ENCODE results near the gene SIPA1.
A peak's percentile ranks its signal among the peaks of the same experiment; 100 is the strongest.

SIPA1 gene

GRCh38 chr11:65609229-65609628 lies 28.7 kb upstream of the SIPA1 start:
- DNase-seq (ENCODE audit: low read depth in 2 of 3, low spot score in 1 of 3): no peak

GRCh38 chr11:65609665-65610064 lies 28.2 kb upstream of the SIPA1 start:
- no peak for DNase-seq (ENCODE audit: low read depth in 2 of 3, low spot score in 1 of 3)

DNA sequence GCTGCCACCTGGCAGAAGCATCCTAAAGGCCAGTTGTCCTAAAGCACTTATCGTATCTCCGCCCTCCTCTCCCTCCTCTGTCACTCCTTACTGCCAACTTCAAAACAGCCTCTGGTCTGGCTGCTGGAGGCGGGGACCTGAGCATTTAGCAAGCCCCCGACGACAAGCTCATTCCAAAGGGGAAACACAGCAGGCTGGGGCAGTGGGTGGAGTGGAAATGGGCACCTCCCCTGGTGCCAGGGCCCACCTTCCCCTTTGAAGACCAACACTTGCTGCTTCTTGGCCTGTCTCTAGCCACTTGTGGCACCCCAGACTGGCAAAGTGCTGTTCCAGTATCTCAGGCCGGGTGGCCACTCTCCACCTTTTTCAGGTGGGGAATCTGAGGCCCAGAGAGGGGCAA lies 27.5 kb upstream of the SIPA1 start:
- no peak for DNase-seq (ENCODE audit: low read depth in 2 of 3, low spot score in 1 of 3)

- DNase-seq (ENCODE audit: low read depth in 2 of 3, low spot score in 1 of 3): no peak
Measured at GRCh38 chr11:65611028-65611757, 26.7 kb upstream of the SIPA1 start.

DNA sequence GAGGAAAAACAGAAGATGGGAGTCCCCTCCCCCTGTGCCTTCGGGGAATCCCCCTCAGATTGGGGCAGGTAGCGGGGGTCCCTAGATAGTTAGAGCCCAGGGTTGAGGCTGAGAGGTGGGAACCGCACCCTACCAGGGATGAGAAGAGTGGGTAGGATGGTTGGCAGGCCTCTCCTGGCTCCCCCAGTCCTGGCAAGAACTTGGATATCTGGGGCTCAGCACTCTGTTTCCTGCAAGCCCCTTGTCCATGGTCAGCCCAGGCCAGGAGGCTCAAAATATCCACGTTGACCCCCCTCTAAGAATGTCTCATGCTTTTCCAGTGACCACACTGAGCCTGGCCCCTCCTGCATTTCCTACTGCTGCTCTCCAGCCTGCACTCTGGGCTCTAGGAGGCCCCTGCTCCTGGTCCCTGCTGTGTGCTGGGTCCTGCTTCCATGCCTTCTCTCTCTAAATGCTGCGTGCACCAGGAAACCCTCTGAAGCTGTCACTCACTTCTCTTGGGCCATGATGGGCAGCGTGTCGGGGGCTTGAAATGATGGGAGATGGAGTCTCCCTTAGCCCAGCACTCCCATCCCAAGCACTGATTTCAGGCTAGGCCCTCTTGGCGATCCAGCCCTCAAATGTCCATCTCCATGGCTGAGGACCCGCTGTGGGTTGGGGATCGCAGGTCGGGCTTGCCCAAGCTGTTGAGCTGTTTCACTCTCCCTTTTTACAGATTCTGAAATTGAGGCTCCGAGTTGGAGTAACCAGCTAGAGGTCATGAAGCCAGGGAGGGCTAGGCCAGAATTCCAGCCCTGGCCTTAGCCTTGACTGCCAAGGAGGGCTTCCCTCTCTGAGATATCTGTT lies 25.9 kb upstream of the SIPA1 start:
- DNase-seq (ENCODE audit: low read depth in 2 of 3, low spot score in 1 of 3): no peak

DNA sequence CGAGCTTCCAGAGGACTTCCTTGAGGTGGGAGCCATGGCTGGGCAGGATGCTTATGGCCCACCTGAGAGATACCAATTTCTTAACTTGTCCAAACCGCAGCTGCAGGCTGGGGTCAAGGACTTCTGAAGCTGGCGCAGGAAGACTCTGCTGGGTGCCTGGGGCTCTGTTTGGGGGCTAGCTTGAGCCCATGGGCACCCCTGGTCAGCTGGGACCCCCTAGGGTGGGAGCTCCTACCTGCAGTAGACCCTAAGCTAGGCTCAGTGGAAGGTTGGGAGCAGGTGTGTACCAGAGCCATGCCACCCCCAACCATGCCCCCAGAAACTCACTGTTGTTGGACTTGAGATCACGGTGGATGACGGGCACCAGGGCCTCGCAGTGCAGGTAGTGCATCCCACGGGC lies 25.2 kb upstream of the SIPA1 start:
- no peak for DNase-seq (ENCODE audit: low read depth in 2 of 3, low spot score in 1 of 3)

- DNase-seq (ENCODE audit: low read depth in 2 of 3, low spot score in 1 of 3): no peak
Measured at GRCh38 chr11:65613091-65613928, 24.6 kb upstream of the SIPA1 start.

GRCh38 chr11:65615229-65615949 lies 22.5 kb upstream of the SIPA1 start, which contains the start of gene PCNX3:
Gene PCNX3, plus strand, starts transcription at chr11:65615776. Its CDS starts 536 bp downstream, at chr11:65616312.
- DNase-seq (ENCODE audit: low read depth in 2 of 3, low spot score in 1 of 3): peak; percentile 100

DNA sequence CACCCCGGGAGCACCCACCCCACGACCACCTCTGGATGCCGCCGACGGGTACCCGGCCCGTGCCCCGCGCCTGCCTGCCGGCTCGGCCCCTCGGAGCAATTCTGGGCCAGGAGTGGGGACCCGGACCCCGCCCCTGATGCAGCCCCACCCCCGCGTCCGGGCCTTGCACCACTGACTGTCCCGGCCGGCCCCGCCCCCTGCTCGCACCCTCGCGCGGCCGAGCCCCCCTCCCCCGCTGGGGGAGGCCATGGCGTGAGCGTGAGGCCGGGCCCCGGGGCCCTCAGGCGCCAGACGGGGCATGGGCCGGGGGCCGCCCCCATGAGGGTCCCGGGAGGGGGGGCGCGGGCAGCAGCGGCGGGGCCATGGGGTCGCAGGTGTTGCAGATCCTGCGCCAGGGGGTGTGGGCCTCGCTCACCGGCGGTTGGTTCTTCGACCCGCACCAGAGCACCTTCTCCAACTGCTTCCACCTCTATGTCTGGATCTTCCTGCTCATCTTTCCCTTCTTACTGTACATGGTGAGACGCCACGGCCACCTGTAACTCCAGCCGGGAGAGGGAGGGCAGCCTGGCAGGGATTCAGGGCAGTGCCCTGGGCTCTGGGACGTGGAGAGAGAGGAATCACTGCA lies 21.8 kb upstream of the SIPA1 start:
- peak in 1 of 3 donors; percentile 39 for DNase-seq (ENCODE audit: low read depth in 2 of 3, low spot score in 1 of 3)

DNA sequence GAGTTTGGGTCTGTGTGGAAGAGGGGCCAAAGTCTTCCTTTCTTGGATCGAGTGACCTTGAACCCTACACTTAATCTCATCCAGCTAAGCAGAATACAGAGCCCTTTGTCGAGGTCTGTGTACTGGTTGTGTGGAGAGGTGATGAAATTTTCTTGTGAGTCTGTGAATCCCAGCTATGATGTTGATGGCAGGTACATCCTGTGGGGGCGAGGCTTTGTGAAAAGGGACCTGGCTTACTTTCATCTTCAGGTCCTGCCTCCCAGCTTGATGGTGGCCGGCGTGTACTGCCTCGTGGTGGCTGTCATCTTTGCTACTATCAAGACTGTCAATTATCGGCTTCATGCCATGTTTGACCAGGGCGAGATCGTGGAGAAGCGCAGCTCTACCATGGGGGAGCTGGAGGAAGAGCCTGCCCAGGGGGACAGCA lies 21.3 kb upstream of the SIPA1 start:
- no peak for DNase-seq (ENCODE audit: low read depth in 2 of 3, low spot score in 1 of 3)

GRCh38 chr11:65617136-65617850 lies 20.6 kb upstream of the SIPA1 start:
- no peak for DNase-seq (ENCODE audit: low read depth in 2 of 3, low spot score in 1 of 3)

DNA sequence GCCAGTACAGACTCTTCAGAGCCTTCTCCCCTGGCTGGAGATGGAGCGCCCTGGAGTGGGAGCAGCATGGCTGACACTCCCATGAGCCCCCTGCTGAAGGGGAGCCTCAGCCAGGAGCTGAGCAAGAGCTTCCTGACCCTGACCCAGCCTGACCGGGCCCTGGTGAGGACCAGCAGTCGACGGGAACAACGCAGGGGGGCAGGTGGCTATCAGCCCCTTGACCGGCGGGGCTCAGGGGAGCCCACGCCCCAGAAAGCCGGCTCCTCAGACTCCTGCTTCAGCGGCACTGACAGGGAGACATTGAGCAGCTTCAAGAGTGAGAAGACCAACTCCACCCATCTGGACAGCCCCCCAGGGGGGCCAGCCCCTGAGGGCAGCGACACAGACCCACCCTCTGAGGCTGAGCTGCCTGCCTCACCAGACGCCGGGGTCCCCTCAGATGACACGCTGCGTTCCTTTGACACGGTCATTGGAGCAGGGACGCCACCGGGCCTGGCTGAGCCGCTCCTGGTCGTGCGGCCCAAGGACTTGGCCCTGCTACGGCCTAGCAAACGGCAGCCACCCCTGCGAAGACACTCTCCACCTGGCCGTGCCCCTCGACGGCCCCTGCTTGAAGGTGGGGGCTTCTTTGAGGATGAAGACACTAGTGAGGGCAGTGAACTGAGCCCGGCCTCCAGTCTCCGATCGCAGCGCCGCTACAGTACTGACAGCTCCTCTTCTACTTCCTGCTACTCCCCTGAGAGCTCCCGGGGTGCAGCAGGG lies 19.7 kb upstream of the SIPA1 start:
- no peak for DNase-seq (ENCODE audit: low read depth in 2 of 3, low spot score in 1 of 3)

DNA sequence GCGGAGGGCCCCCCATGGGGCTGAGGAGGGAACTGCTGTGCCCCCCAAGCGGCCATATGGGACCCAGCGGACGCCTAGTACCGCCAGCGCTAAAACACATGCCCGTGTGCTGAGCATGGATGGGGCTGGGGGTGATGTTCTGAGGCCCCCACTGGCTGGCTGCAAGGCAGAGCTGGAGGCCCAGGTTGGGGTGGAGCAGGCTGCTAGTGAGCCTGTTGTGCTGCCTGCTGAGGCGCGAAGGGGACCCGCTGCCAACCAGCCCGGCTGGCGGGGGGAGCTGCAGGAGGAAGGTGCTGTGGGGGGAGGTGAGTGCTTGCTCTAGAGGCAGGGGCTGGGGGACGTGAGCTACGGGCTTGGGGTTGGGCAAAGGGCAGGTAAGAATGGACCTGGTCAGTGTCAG lies 19.1 kb upstream of the SIPA1 start:
- DNase-seq (ENCODE audit: low read depth in 2 of 3, low spot score in 1 of 3): no peak

GRCh38 chr11:65619281-65619928 lies 18.5 kb upstream of the SIPA1 start:
- DNase-seq (ENCODE audit: low read depth in 2 of 3, low spot score in 1 of 3): no peak

DNA sequence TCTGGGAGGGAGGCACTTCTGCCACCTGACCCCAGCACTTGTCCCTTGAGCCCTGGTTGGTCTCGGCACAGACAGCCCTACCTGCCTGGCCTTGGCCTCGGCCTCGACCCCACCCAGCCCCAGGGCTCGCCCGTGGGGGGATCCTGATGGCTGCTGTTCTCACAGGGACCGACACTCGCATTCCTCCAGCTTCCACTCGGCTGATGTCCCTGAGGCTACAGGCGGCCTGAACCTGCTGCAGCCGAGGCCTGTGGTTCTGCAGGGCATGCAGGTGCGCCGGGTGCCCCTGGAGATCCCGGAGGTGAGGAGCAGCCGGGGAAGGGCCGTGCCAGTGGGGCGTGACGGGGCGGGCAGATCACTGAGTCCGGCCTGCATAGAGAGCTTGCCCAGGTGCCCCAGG lies 17.2 kb upstream of the SIPA1 start:
- no peak for DNase-seq (ENCODE audit: low read depth in 2 of 3, low spot score in 1 of 3)

DNA sequence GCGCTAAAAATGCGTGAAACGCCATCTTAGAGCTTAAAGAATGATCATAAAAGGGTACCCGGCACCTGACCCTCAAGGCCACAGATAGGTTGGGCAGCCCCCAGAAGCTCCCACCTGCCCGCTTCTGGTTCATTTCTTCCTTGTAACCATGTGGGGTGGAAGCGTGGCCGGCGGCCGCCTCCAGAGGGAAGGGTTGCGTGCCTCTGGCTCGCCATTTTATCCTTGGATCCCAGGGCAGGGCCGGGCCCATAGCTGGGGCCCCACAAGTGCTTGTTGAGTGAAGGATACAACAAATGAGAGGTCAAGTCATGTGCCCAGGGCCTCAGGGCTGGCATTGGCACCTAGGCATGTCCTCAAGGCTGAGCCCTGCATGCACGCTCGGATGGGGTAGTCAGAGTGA lies 16.4 kb upstream of the SIPA1 start:
- DNase-seq (ENCODE audit: low read depth in 2 of 3, low spot score in 1 of 3): no peak

GRCh38 chr11:65622011-65622410 lies 15.9 kb upstream of the SIPA1 start:
- no peak for DNase-seq (ENCODE audit: low read depth in 2 of 3, low spot score in 1 of 3)

DNA sequence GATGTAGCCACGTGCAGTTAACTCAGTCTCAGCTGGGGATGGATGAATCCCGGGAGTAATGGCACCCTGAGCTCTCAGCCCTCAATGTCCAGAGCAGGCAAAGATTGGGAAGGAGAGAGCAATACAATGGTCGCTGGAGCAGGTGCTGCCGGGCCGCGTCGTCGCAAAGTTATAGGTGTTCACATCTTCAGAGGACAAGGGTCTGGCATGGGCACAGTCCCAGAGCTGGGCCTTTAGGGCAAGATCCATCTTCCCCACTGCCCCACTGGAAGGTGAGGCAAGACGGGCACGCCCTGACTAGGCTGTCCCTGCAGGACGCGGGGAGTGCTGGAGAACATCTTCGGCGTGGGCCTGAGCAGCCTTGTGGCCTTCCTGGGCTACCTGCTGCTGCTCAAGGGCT lies 14.7 kb upstream of the SIPA1 start:
- DNase-seq (ENCODE audit: low read depth in 2 of 3, low spot score in 1 of 3): no peak
